Keratinocyte (primary cell): ENCODE results near the gene LRRC27. TPM values are rescaled to one million over a fixed set of nuclear protein-coding genes. Genes with fewer than 3 reads are reported as not detected.

Source experiments
- DNase-seq: peaks from one replicate; pipeline ENCODE4 v3.0.0-alpha.2; 2011; ENCODE audit warnings: low read depth, missing footprints, low spot score
- FAIRE-seq: peaks from 2 replicates; lab custom pipeline; 2011; peaks lifted over from hg19 to GRCh38; lab: Jason Lieb, UNC
- H2AFZ ChIP-seq: 2 replicates; pipeline ENCODE4 v1.6.0; 2012; ENCODE audit warnings: low read length, control low read depth, inconsistent platforms; ENCODE audit not compliant: control insufficient read depth
- H3K27ac ChIP-seq: 2 replicates; pipeline ENCODE4 v1.5.1; 2011; ENCODE audit warnings: low read length; ENCODE audit not compliant: control insufficient read depth, insufficient read depth
- H3K27me3 ChIP-seq: 3 replicates; pipeline ENCODE4 v1.6.0; 2011; ENCODE audit warnings: low read length; ENCODE audit not compliant: control insufficient read depth, insufficient read depth; ENCODE audit errors: extremely low read depth
- H3K36me3 ChIP-seq, 2 experiments: 2 replicates in 1 of 2; 3 replicates in 1 of 2; pipeline ENCODE4 v1.5.1; 2011; ENCODE audit warnings: low read length in 2 of 2, mild to moderate bottlenecking in 1 of 2; ENCODE audit not compliant: control insufficient read depth in 2 of 2, insufficient read depth in 2 of 2; ENCODE audit errors: extremely low read depth in 1 of 2
- H3K4me1 ChIP-seq: 3 replicates; pipeline ENCODE4 v1.5.1; 2011; ENCODE audit warnings: low read length; ENCODE audit not compliant: control insufficient read depth, insufficient read depth; ENCODE audit errors: extremely low read depth
- H3K4me2 ChIP-seq: 3 replicates; pipeline ENCODE4 v1.6.0; 2011; ENCODE audit warnings: low read depth, low read length; ENCODE audit not compliant: control insufficient read depth, insufficient read depth; ENCODE audit errors: extremely low read depth
- H3K4me3 ChIP-seq, 3 experiments: fragments of 200-600 bp in 1 of 3; sonication (generic) in 1 of 3; 2 replicates in 2 of 3; 3 replicates in 1 of 3; pipeline ENCODE4 v1.5.1; 2011 to 2016; ENCODE audit warnings: low read length in 3 of 3, mild to moderate bottlenecking in 3 of 3, control low read depth in 2 of 3, inconsistent platforms in 1 of 3, low read depth in 1 of 3, mixed read lengths in 1 of 3, mixed run types in 1 of 3, moderate library complexity in 1 of 3; ENCODE audit not compliant: control insufficient read depth in 2 of 3, insufficient read depth in 2 of 3; ENCODE audit errors: extremely low read depth in 1 of 3
- H3K79me2 ChIP-seq: 2 replicates; pipeline ENCODE4 v1.6.0; 2012; ENCODE audit warnings: low read length; ENCODE audit not compliant: control insufficient read depth, insufficient read depth
- H3K9ac ChIP-seq: 3 replicates; pipeline ENCODE4 v1.6.0; 2011; ENCODE audit warnings: low read length; ENCODE audit not compliant: control insufficient read depth, insufficient read depth; ENCODE audit errors: extremely low read depth
- H3K9me1 ChIP-seq: 3 replicates; pipeline ENCODE4 v1.6.0; 2011; ENCODE audit warnings: low read length; ENCODE audit not compliant: control insufficient read depth, insufficient read depth; ENCODE audit errors: extremely low read depth
- H3K9me3 ChIP-seq: 2 replicates; pipeline ENCODE4 v1.5.1; 2012; ENCODE audit warnings: low read depth, low read length; ENCODE audit not compliant: control insufficient read depth
- H4K20me1 ChIP-seq: 3 replicates; pipeline ENCODE4 v1.6.0; 2011; ENCODE audit warnings: low read length; ENCODE audit not compliant: control insufficient read depth, insufficient read depth; ENCODE audit errors: extremely low read depth
- EZH2 ChIP-seq: IDR thresholded peaks from one replicate; pipeline ENCODE4 v1.6.1; 2012; ENCODE audit warnings: inconsistent platforms, mild to moderate bottlenecking, low read length, moderate library complexity
- dilution Hi-C: fragments of 300-500 bp; cut with MboI; formaldehyde crosslinking; loops from one replicate; pipeline ENCODE4 v1.7.0; 2020; ENCODE audit warnings: low sequenced_read_pairs; ENCODE audit not compliant: extremely low pct_ligation_motif_present
- polyA plus RNA-seq, 5 experiments: library from polyadenylated mRNA; depleted of rRNA in 3 of 5; stranded (reverse) in 3 of 5; stranded (forward) in 1 of 5; unstranded in 1 of 5; fragments of >200 nt; gene quantifications; 1 replicate in 1 of 5; 2 replicates in 3 of 5; 3 replicates in 1 of 5; pipeline versions ENCODE4 v1.2.1 to v1.2.3, GENCODE V29; 2011 to 2012; ENCODE audit warnings: missing spikeins in 2 of 5, low read depth in 1 of 5, low replicate concordance in 1 of 5
- TF ChIP-seq, protein P1 (sequence below), 3 experiments: IDR thresholded peaks in 1 of 3; conservative IDR thresholded peaks in 1 of 3; optimal IDR thresholded peaks in 1 of 3; 2 replicates in 2 of 3; 3 replicates in 1 of 3; pipeline versions ENCODE3 to v1.5.1; 2011; ENCODE audit warnings: low read length in 3 of 3, mild to moderate bottlenecking in 3 of 3, moderate library complexity in 2 of 3, control low read depth in 1 of 3, inconsistent platforms in 1 of 3; ENCODE audit not compliant: insufficient read depth in 2 of 3; ENCODE audit errors: extremely low read depth in 1 of 3

Gene LRRC27
- polyA plus RNA-seq, 1 donor (not counting 4 experiments of a cell fraction or from before 2014, with no cell fraction given): 3.0 TPM

- FAIRE-seq (no peak), DNase-seq (no peak)
- Histone ChIP-seq H3K27me3 (no peaks in the 10 kb centered on the region), H3K9me1 (no peaks in the 10 kb centered on the region), H2AFZ (no peak overlapping the region), H3K36me3 (no peaks in the 10 kb centered on the region), H3K4me2 (no peak overlapping the region), H3K27ac (no peak overlapping the region), H4K20me1 (no peaks in the 10 kb centered on the region), H3K4me3 (no peak overlapping the region), H3K79me2 (no peaks in the 10 kb centered on the region), H3K9me3 (no peaks in the 10 kb centered on the region), H3K9ac (no peak overlapping the region), H3K4me1 (no peaks in the 10 kb centered on the region)
- dilution Hi-C loops: no loop called here
- TF ChIP-seq, protein P1, sequence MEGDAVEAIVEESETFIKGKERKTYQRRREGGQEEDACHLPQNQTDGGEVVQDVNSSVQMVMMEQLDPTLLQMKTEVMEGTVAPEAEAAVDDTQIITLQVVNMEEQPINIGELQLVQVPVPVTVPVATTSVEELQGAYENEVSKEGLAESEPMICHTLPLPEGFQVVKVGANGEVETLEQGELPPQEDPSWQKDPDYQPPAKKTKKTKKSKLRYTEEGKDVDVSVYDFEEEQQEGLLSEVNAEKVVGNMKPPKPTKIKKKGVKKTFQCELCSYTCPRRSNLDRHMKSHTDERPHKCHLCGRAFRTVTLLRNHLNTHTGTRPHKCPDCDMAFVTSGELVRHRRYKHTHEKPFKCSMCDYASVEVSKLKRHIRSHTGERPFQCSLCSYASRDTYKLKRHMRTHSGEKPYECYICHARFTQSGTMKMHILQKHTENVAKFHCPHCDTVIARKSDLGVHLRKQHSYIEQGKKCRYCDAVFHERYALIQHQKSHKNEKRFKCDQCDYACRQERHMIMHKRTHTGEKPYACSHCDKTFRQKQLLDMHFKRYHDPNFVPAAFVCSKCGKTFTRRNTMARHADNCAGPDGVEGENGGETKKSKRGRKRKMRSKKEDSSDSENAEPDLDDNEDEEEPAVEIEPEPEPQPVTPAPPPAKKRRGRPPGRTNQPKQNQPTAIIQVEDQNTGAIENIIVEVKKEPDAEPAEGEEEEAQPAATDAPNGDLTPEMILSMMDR (optimal IDR thresholded peaks at IDR 0.05 in 1 of 3, IDR thresholded peaks at IDR 0.05 in 1 of 3, conservative IDR thresholded peaks at IDR 0.05 in 1 of 3; ENCODE audit: extremely low read depth in 1 of 3, insufficient read depth in 2 of 3, low read length in 3 of 3): no peak
- no peak for TF ChIP-seq EZH2
Observed at GRCh38 chr10:132389433-132390169, 57.6 kb downstream of the LRRC27 start.

GRCh38 chr10:132390170-132390920 lies 58.4 kb downstream of the LRRC27 start:
- no peak for FAIRE-seq
- no peaks in the 10 kb centered on the region for H3K9me3 ChIP-seq

More at GRCh38 chr10:132390170-132390920, 58.4 kb downstream of the LRRC27 start:
- Histone ChIP-seq H3K9ac (no peak overlapping the region), H3K4me3 (no peak overlapping the region), H4K20me1 (no peaks in the 10 kb centered on the region), H2AFZ (no peak overlapping the region), H3K9me1 (no peaks in the 10 kb centered on the region), H3K27me3 (no peaks in the 10 kb centered on the region), H3K4me1 (no peaks in the 10 kb centered on the region), H3K79me2 (no peaks in the 10 kb centered on the region), H3K36me3 (no peaks in the 10 kb centered on the region), H3K27ac (no peak overlapping the region), H3K4me2 (no peak overlapping the region)
- TF ChIP-seq, protein P1 (optimal IDR thresholded peaks at IDR 0.05 in 1 of 3, IDR thresholded peaks at IDR 0.05 in 1 of 3, conservative IDR thresholded peaks at IDR 0.05 in 1 of 3; ENCODE audit: extremely low read depth in 1 of 3, insufficient read depth in 2 of 3, low read length in 3 of 3): no peak
- TF ChIP-seq EZH2: no peak
- no peak for DNase-seq
- dilution Hi-C loops: no loop called here
